OCI-LY3 (cell line): Measurements from ENCODE around the gene SDK1.

Experiments used
- H2AFZ ChIP-seq: fragments of 200-600, 300-600 bp; shearing (Covaris generic); 2 replicates; pipeline ENCODE4 v1.6.0; 2014; ENCODE audit warnings: antibody characterized with exemption, low read depth, low read length
- H3K27ac ChIP-seq: fragments of 200-600, 300-600 bp; sonication (generic); 2 replicates; pipeline ENCODE4 v1.5.1; 2014; ENCODE audit warnings: mild to moderate bottlenecking, low read length, moderate library complexity, mixed read lengths
- H3K27me3 ChIP-seq: fragments of 200-600, 300-600 bp; sonication (generic); 2 replicates; pipeline ENCODE4 v1.6.1; 2014; ENCODE audit warnings: low read depth, low read length, mixed read lengths
- H3K36me3 ChIP-seq: fragments of 200-600, 300-600 bp; sonication (generic); replicated peaks from 2 replicates; pipeline ENCODE3; 2014; ENCODE audit warnings: low read depth, low read length, mixed read lengths
- H3K4me1 ChIP-seq: fragments of 300-600, 200-600 bp; sonication (generic); 2 replicates; pipeline ENCODE4 v1.6.1; 2014; ENCODE audit warnings: low read length, mixed read lengths
- H3K4me2 ChIP-seq: fragments of 200-600, 300-600 bp; sonication (generic); 2 replicates; pipeline ENCODE4 v1.6.1; 2014; ENCODE audit warnings: low read length, mixed read lengths
- H3K4me3 ChIP-seq: fragments of 300-600, 200-600 bp; sonication (generic); 2 replicates; pipeline ENCODE4 v1.5.1; 2014; ENCODE audit warnings: antibody characterized with exemption, mild to moderate bottlenecking, low read length, moderate library complexity
- H3K79me2 ChIP-seq: fragments of 300-600, 200-600 bp; shearing (Covaris generic); 2 replicates; pipeline ENCODE4 v1.6.1; 2014; ENCODE audit warnings: mild to moderate bottlenecking, low read length, mixed read lengths
- H3K9ac ChIP-seq: fragments of 300-600, 200-600 bp; shearing (Covaris generic); 2 replicates; pipeline ENCODE4 v1.6.0; 2014; ENCODE audit warnings: mild to moderate bottlenecking, low read length, moderate library complexity
- H3K9me3 ChIP-seq: fragments of 200-600, 300-600 bp; shearing (Covaris generic); 2 replicates; pipeline ENCODE4 v1.6.1; 2014; ENCODE audit warnings: low read length, mixed read lengths; ENCODE audit not compliant: insufficient read depth
- H4K20me1 ChIP-seq: fragments of 200-600, 300-600 bp; sonication (generic); 2 replicates; pipeline ENCODE4 v1.6.1; 2016; ENCODE audit warnings: low read length, mixed read lengths; ENCODE audit not compliant: insufficient read depth
- CTCF ChIP-seq: fragments of 200-600, 300-600 bp; sonication (generic); IDR thresholded peaks from 2 replicates; pipeline ENCODE4 v1.5.1; 2014; ENCODE audit warnings: antibody characterized with exemption, low read length, low read depth
- EZH2phosphoT487 ChIP-seq: fragments of 200-600 bp; shearing (Covaris generic); IDR thresholded peaks from 2 replicates; pipeline ENCODE4 v1.6.1; 2018; ENCODE audit warnings: antibody characterized with exemption, mixed run types, low read depth

Gene SDK1

GRCh38 chr7:3722396-3722922 lies 421.4 kb downstream of the SDK1 start:
- Histone ChIP-seq H3K79me2 (no peaks in the 10 kb centered on the region), H3K4me2 (no peak overlapping the region), H3K4me1 (no peaks in the 10 kb centered on the region), H4K20me1 (no peaks in the 10 kb centered on the region), H3K9ac (no peak overlapping the region), H3K27me3 (no peaks in the 10 kb centered on the region), H3K9me3 (no peaks in the 10 kb centered on the region), H3K4me3 (no peak overlapping the region), H3K36me3 (no peaks in the 10 kb centered on the region), H3K27ac (no peak overlapping the region), H2AFZ (no peak overlapping the region)
- TF ChIP-seq EZH2phosphoT487 (no peak), CTCF (no peak)

DNA sequence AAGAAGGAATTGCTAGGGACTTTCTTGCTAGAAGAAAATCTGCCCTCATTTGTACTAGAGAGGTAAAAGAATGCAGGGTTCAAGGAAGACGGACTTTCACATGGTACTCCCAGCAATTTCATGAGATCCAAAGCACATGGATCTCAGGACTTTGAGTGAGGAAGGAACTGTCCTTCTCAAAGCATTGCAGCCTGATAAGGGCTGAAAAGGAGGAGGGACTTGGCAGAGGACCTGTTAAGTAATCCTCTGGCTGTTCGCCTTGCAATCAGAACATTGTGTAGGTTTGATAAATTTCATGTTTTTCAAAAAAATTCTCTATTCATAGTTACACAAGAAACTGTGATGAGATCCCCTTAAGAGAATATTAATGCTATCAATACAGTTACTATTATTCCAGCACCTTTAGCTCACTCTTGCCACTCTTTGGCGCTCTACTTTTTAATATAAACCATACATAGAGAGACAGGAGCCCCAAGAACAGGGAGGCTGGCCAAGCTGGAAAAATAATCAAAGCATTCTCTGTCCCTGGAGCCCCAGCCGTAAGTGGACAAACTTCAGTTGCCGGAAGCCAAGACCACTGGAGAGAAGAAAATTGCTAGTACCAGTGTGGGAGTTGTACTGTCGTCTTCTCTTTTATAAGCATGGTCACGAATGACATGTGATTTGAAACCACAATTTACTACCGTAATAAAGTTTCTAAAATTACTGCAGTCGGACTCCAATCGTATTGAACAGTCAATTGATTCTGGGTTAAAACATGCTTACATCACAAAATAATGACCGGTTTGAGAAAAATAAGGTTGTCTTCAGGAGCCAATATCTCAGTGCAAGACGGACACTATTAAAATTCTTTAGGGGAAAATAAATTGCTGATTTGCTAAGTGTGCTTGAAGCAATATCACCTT lies 424.4 kb downstream of the SDK1 start:
- H3K27ac ChIP-seq: no peak overlapping the region
- H4K20me1 ChIP-seq: no peaks in the 10 kb centered on the region

DNA sequence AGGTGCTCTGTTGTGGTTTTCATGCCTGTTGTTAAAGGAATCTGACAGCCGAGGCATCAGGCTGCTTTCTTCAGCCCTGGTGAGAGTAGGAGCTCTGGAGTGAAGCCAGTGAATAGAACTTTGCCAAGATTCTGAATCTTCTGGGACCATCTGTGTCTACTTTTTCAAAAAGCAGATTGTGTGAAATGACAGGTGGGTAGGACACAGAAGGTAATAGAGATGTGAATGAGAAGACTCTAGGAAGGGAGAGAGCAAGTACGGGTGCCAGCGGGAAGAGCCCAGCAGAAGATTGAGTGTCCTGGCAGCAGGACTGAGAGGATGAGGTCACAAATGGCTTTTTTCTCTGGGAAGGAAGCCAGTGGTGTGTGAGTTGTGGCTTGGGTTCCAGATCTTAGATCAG lies 429.2 kb downstream of the SDK1 start:
- Histone ChIP-seq H3K27ac (no peak overlapping the region), H3K36me3 (no peaks in the 10 kb centered on the region), H3K4me1 (no peaks in the 10 kb centered on the region), H3K27me3 (no peaks in the 10 kb centered on the region), H3K9me3 (no peaks in the 10 kb centered on the region), H3K4me3 (no peak overlapping the region), H4K20me1 (no peaks in the 10 kb centered on the region), H3K79me2 (no peaks in the 10 kb centered on the region), H3K9ac (no peak overlapping the region), H3K4me2 (no peak overlapping the region), H2AFZ (no peak overlapping the region)
- no peak for TF ChIP-seq CTCF

More for the DNA sequence above, 424.4 kb downstream of the SDK1 start:
- Histone ChIP-seq H2AFZ (no peak overlapping the region), H3K27me3 (no peaks in the 10 kb centered on the region), H3K79me2 (no peaks in the 10 kb centered on the region), H3K4me2 (no peak overlapping the region), H3K9me3 (no peaks in the 10 kb centered on the region), H3K9ac (no peak overlapping the region), H3K4me1 (no peaks in the 10 kb centered on the region), H3K4me3 (no peak overlapping the region), H3K36me3 (no peaks in the 10 kb centered on the region)
- TF ChIP-seq EZH2phosphoT487 (no peak), CTCF (no peak)

- H3K79me2 ChIP-seq: no peaks in the 10 kb centered on the region
- H3K27me3 ChIP-seq: no peaks in the 10 kb centered on the region
- no peak for TF ChIP-seq CTCF
- no peak for TF ChIP-seq EZH2phosphoT487
- H4K20me1 ChIP-seq: no peaks in the 10 kb centered on the region
- no peaks in the 10 kb centered on the region for H3K36me3 ChIP-seq
- H2AFZ ChIP-seq: no peak overlapping the region
- H3K4me1 ChIP-seq: no peaks in the 10 kb centered on the region
- no peak overlapping the region for H3K9ac ChIP-seq
- no peak overlapping the region for H3K4me2 ChIP-seq
- no peak overlapping the region for H3K4me3 ChIP-seq
- H3K27ac ChIP-seq: no peak overlapping the region
- H3K9me3 ChIP-seq: no peaks in the 10 kb centered on the region
Observed at GRCh38 chr7:3732395-3733005, 431.4 kb downstream of the SDK1 start.
